Inflammatory macrophage treated with lipopolysaccharide for 4 hours (primary cell): ENCODE data around the gene WEE1.
"Not testable (repeated sequence)": the region's sequence is repeated elsewhere in the genome, so short reads cannot be mapped to it uniquely, and the experiment has no call there.

ENCODE experiments used
- DNase-seq: peaks from one replicate; pipeline ENCODE4 v3.0.0-alpha.2; 2020

The WEE1 gene

DNA sequence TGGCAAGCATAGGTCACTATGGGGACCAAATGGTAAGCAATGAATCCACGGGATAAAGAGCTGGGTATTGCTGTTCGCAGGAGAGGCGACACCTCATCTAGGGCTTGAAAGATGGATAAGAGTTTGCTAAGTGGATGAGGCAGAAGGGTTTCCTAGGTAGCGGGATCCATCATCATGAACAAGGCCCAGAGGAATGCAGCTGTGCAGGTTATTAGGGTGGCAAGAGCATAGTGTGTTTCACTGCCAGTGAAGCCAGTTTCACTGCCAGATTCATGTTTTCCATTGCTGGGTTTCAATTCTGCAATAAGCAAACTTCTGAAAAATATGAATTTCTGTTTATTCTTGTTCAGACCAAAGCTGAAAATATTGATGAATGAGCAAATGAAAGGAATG lies 27.2 kb downstream of the WEE1 start:
- DNase-seq, result no peak

DNA sequence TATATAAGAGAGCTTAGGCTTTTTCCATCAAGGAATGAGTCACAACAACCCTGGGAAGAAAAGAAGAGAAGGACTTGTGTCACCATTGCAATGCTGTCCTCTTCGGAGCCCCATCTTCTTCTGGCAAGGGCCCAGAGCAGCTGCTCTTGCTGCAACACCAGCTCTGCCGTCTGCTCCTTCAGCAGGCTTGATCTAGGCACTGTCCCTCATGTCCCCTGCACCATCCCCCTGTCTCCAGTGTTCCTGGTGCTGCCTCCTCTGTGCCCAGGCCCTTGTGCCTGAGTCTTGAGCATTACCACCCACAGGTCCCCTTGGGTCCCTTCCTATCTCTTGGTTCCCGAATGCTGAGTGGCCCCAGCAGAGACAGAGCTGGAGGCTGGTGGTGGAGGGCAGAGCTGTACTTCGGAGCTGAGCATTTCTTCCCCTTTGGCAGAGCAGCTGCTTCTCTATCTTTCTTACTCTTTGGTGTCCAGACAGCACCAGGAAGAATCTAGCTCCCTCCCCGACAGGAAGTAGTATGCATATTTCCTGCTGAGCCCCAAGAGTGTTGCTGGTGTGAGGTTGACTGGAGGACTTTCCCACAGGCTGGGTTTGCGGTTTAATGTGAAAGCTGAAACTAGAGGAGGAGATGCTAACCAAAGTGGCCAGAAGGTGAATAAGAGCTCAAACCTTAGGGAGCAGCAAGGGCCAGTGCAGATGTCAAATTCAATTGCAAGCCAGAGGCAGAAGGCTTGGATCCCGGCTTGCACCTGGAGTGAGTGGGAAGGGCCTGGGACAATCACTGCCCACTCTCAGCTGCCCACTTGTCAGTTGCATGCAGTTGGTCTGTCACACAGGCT lies 27.8 kb downstream of the WEE1 start:
- peak; percentile 83 for DNase-seq

- DNase-seq, result no peak
Observed at GRCh38 chr11:9601876-9602199, 28.4 kb downstream of the WEE1 start.

- not testable (repeated sequence) for DNase-seq
Observed at GRCh38 chr11:9603214-9603613, 29.7 kb downstream of the WEE1 start.

- DNase-seq, result no peak
Observed at GRCh38 chr11:9604134-9604533, 30.7 kb downstream of the WEE1 start.

DNA sequence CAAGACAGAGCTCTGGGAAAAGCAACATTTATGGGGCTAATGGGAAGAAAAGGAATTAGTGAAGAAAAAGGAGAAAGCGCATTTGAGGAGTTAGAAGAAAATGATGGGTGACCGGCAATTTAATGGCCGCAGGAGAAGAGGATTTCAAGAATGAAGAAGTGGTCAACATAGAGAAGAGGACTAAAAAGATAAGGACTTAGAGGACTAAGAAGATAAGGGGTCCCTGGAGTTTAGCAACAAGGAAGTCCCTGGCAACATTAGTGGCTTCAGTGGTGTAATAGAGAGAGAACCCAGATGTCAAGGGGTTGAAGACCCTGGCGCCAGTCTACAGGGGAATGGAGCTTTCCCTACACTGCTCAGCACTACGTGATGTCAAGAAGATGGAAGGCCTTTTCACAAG lies 32.3 kb downstream of the WEE1 start:
- no peak for DNase-seq

DNA sequence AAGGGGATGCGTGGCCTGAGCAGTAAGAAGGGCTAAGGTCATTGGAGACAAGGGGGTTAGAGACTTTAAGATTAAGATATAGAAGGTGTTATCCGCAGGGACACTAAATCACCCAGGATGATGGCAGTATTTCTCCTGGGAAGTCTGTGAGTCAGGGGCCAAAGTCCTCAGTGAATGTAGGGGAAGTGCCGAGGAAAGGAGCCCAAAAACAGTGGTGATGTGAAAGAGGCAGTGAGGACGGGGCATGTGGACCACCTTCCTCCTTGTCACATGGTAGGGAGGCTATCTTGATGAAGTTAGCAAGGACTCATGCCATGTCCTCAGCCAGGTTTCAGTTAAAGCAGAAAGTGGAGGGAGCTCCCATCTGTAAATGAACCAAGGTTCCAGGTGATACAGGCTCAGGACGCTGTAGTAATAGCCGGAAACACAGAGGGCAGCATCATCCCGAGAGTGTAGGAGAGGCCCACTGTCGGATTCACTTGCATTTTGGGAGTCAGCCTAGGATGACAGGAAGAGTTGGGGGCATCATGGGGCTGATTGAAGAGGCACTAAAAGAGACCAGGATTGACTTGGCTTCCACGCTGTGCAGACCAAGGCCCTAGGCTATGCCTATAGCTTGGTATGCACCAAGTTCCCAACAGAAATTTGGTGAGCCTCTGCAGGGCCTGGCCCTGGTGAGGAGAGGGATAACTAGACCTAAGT lies 33.5 kb downstream of the WEE1 start:
- no peak for DNase-seq

- DNase-seq, result no peak
Observed at GRCh38 chr11:9607511-9607899, 34.0 kb downstream of the WEE1 start.

GRCh38 chr11:9609002-9609759 lies 35.7 kb downstream of the WEE1 start:
- no peak for DNase-seq

DNA sequence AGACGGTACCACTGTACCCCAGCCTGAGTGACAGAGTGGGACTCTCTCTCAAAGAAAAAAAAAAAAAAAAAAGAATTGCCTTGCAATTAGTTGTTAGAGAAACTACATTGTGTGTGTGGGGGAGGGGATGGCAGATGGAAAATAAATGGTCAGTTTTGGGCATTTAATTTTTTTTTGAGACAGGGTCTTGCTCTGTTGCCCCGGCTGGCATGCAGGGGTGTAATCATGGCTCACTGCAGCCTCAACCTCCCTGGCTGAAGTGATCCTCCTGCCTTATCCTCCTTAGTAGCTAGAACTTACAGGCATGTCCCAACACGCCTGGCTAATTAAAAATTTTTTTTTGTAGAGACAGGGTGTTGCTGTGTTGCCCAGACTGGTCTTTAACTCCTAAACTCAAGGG lies 36.4 kb downstream of the WEE1 start:
- DNase-seq, result no peak

DNA sequence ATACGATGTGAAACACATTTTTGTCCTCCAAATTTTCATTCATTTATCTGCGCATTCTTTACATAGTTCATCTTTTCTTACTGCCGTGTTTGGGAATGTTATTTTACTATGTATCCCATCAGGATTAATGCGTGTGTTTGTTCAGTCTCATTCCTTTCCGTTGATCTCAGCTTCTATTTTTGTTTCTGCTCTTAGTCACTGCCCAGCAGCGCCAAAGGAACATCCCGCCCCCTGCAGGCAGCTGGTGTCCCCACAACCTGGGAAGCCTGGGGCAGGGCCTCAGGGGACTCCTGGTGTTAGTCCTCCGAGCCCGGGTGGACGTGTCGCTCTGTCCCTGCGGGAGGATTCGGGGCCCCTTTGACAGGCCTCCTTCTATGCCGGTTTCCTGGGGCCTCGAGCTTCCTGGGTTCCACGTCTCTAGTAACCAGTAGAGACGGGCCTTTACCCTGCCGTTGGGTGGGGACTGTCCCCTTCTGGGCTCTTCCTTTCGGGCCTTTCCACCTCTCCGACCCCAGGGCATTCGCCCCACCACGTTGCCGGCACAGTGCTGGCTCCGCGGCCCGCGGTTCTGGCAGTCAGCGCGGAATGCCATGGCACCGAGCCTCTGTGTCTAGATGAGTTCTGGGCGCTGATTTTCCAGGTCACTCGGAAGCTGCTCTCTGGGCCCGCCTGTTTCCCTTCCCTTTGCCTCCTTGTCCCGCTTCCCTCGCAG lies 39.8 kb downstream of the WEE1 start:
- peak; percentile 90 for DNase-seq

GRCh38 chr11:9613830-9614762 lies 40.6 kb downstream of the WEE1 start:
- peak; percentile 77 for DNase-seq

GRCh38 chr11:9615031-9615451 lies 41.6 kb downstream of the WEE1 start:
- DNase-seq, result peak; percentile 86

GRCh38 chr11:9616042-9616675 lies 42.7 kb downstream of the WEE1 start:
- peak; percentile 39 for DNase-seq

- peak; percentile 10 for DNase-seq
Observed at GRCh38 chr11:9616858-9617257, 43.4 kb downstream of the WEE1 start.

DNA sequence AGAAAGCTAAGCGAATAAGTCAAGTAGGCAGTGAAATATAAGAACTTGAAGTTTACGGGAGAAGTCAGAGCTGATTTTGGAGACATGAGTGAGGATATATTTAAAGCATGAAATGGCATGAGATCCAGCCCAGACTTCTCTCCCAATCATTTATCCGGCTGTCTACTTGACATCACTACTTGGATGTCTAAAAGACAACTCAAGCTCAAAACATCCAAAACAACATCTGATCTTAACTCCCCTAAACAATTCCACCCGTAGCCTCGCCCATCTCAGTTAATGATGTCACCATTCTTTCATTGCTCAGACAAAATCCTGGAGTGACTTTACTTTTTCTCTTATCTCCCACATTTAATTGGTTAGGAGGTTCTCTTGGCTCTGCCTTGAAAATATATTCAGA lies 44.5 kb downstream of the WEE1 start:
- no peak for DNase-seq

DNA sequence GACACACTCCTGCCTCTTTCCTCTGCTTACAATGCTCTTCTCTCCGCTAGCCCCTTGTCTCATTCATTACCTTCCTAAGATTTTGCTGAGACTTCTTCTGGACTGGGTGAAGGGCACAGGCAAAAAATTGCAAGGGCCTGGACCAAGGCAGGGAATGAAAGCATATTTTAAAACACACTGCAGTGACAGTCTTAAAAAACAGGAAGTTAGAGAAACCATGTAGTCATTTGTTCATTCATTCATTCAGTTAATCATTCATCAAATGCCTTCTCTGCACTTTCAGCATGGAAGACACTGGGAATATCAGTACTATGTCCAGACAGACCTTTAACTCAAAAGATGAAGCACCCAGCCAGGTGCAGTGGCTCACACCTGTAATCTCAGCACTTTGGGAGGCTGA lies 45.5 kb downstream of the WEE1 start:
- DNase-seq, result no peak

GRCh38 chr11:9619971-9620370 lies 46.5 kb downstream of the WEE1 start:
- DNase-seq, result no peak

- DNase-seq, result not testable (repeated sequence)
Observed at GRCh38 chr11:9622353-9622752, 48.9 kb downstream of the WEE1 start.

- DNase-seq, result not testable (repeated sequence)
Observed at GRCh38 chr11:9623053-9623452, 49.6 kb downstream of the WEE1 start.

- DNase-seq, result no peak
Observed at GRCh38 chr11:9624448-9624847, 51.0 kb downstream of the WEE1 start.
